ENCODE measurements around the gene TRIM69. TPM values are rescaled to one million over a fixed set of nuclear protein-coding genes. Genes with fewer than 3 reads are reported as not detected.
"Not testable (repeated sequence)": the region's sequence is repeated elsewhere in the genome, so short reads cannot be mapped to it uniquely, and the experiment has no call there.

TRIM69 gene
- total RNA-seq, 3 donors from 2014 or later = 45.4 to 58.2 (median 46.4) TPM

- Mint-ChIP-seq H3K36me3 (ENCODE audit: insufficient read depth) (peaks cover 50% of the 10 kb centered on the region), H3K4me3 (peak overlapping the region; percentile 99), H3K4me1 (ENCODE audit: low read depth) (peaks cover 45% of the 10 kb centered on the region), H3K9me3 (no peaks in the 10 kb centered on the region), H3K27me3 (ENCODE audit: low read depth) (no peaks in the 10 kb centered on the region)
- DNase-seq = peak; percentile 51
- peak; percentile 24 to 32 for ATAC-seq
These were observed 24.5 kb upstream of the TRIM69 start for GRCh38 chr15:44711743-44712345.

- Mint-ChIP-seq H3K4me3 (peak overlapping the region; percentile 99), H3K27me3 (ENCODE audit: low read depth) (no peaks in the 10 kb centered on the region), H3K9me3 (no peaks in the 10 kb centered on the region), H3K4me1 (ENCODE audit: low read depth) (peaks cover 48% of the 10 kb centered on the region), H3K36me3 (ENCODE audit: insufficient read depth) (peaks cover 54% of the 10 kb centered on the region)
- DNase-seq = peak; percentile 57
- ATAC-seq = peak; percentile 21 to 25
These were observed 23.9 kb upstream of the TRIM69 start for GRCh38 chr15:44712346-44713005.

GRCh38 chr15:44713006-44713966, 23.0 kb upstream of the TRIM69 start:
- no peaks in the 10 kb centered on the region for H3K9me3 Mint-ChIP-seq
- H3K36me3 Mint-ChIP-seq (ENCODE audit: insufficient read depth) = peaks cover 59% of the 10 kb centered on the region
- H3K4me1 Mint-ChIP-seq (ENCODE audit: low read depth) = peaks cover 55% of the 10 kb centered on the region
- no peak for ATAC-seq
- peak overlapping the region; percentile 99 for H3K4me3 Mint-ChIP-seq
- DNase-seq = no peak
- no peaks in the 10 kb centered on the region for H3K27me3 Mint-ChIP-seq (ENCODE audit: low read depth)

DNA sequence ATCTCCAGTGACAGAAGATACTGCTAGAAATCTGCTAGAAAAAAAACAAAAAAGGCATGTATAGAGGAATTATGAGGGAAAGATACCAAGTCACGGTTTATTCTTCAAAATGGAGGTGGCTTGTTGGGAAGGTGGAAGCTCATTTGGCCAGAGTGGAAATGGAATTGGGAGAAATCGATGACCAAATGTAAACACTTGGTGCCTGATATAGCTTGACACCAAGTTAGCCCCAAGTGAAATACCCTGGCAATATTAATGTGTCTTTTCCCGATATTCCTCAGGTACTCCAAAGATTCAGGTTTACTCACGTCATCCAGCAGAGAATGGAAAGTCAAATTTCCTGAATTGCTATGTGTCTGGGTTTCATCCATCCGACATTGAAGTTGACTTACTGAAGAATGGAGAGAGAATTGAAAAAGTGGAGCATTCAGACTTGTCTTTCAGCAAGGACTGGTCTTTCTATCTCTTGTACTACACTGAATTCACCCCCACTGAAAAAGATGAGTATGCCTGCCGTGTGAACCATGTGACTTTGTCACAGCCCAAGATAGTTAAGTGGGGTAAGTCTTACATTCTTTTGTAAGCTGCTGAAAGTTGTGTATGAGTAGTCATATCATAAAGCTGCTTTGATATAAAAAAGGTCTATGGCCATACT, 21.1 kb upstream of the TRIM69 start:
- DNase-seq = no peak
- peak; percentile 6 to 7 for ATAC-seq
- H3K27me3 Mint-ChIP-seq (ENCODE audit: low read depth) = no peaks in the 10 kb centered on the region
- H3K4me1 Mint-ChIP-seq (ENCODE audit: low read depth) = peaks cover 58% of the 10 kb centered on the region
- H3K36me3 Mint-ChIP-seq (ENCODE audit: insufficient read depth) = peaks cover 67% of the 10 kb centered on the region
- no peaks in the 10 kb centered on the region for H3K9me3 Mint-ChIP-seq
- H3K4me3 Mint-ChIP-seq = peak overlapping the region; percentile 99

- Mint-ChIP-seq H3K4me3 (peak overlapping the region; percentile 99), H3K27me3 (ENCODE audit: low read depth) (no peaks in the 10 kb centered on the region)
- no peak for DNase-seq
These were observed 20.5 kb upstream of the TRIM69 start for GRCh38 chr15:44715797-44716334.

GRCh38 chr15:44716983-44717602, 19.2 kb upstream of the TRIM69 start:
- Mint-ChIP-seq H3K36me3 (ENCODE audit: insufficient read depth) (peaks cover 65% of the 10 kb centered on the region), H3K4me3 (peak overlapping the region; percentile 99), H3K9me3 (no peaks in the 10 kb centered on the region), H3K27me3 (ENCODE audit: low read depth) (no peaks in the 10 kb centered on the region), H3K4me1 (ENCODE audit: low read depth) (peaks cover 72% of the 10 kb centered on the region)
- no peak for DNase-seq
- no peak for ATAC-seq

More at GRCh38 chr15:44715797-44716334, 20.5 kb upstream of the TRIM69 start:
- peaks cover 60% of the 10 kb centered on the region for H3K4me1 Mint-ChIP-seq (ENCODE audit: low read depth)
- peaks cover 69% of the 10 kb centered on the region for H3K36me3 Mint-ChIP-seq (ENCODE audit: insufficient read depth)
- ATAC-seq = no peak
- no peaks in the 10 kb centered on the region for H3K9me3 Mint-ChIP-seq

DNA sequence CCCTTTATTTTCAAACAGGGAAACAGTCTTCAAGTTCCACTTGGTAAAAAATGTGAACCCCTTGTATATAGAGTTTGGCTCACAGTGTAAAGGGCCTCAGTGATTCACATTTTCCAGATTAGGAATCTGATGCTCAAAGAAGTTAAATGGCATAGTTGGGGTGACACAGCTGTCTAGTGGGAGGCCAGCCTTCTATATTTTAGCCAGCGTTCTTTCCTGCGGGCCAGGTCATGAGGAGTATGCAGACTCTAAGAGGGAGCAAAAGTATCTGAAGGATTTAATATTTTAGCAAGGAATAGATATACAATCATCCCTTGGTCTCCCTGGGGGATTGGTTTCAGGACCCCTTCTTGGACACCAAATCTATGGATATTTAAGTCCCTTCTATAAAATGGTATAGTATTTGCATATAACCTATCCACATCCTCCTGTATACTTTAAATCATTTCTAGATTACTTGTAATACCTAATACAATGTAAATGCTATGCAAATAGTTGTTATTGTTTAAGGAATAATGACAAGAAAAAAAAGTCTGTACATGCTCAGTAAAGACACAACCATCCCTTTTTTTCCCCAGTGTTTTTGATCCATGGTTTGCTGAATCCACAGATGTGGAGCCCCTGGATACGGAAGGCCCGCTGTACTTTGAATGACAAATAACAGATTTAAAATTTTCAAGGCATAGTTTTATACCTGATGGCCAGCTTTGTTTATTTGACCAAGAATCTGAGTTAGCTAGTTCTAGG, 18.0 kb upstream of the TRIM69 start:
- Mint-ChIP-seq H3K27me3 (ENCODE audit: low read depth) (no peaks in the 10 kb centered on the region), H3K36me3 (ENCODE audit: insufficient read depth) (peaks cover 54% of the 10 kb centered on the region), H3K4me1 (ENCODE audit: low read depth) (peaks cover 77% of the 10 kb centered on the region), H3K9me3 (no peaks in the 10 kb centered on the region), H3K4me3 (peak overlapping the region; percentile 99)
- DNase-seq (no peak), ATAC-seq (no peak)

- Mint-ChIP-seq H3K4me3 (peak overlapping the region; percentile 75), H3K9me3 (no peaks in the 10 kb centered on the region), H3K27me3 (ENCODE audit: low read depth) (no peaks in the 10 kb centered on the region), H3K36me3 (ENCODE audit: insufficient read depth) (peaks cover 49% of the 10 kb centered on the region), H3K4me1 (ENCODE audit: low read depth) (peaks cover 82% of the 10 kb centered on the region)
- ATAC-seq = no peak
- DNase-seq = no peak
These were observed 17.4 kb upstream of the TRIM69 start for GRCh38 chr15:44718927-44719292.

- peak; percentile 71 to 77 for ATAC-seq
- H3K9me3 Mint-ChIP-seq = no peaks in the 10 kb centered on the region
- no peaks in the 10 kb centered on the region for H3K27me3 Mint-ChIP-seq (ENCODE audit: low read depth)
- peaks cover 46% of the 10 kb centered on the region for H3K36me3 Mint-ChIP-seq (ENCODE audit: insufficient read depth)
- H3K4me1 Mint-ChIP-seq (ENCODE audit: low read depth) = peaks cover 87% of the 10 kb centered on the region
- H3K4me3 Mint-ChIP-seq = peak overlapping the region; percentile 75
- DNase-seq = no peak
These were observed 16.9 kb upstream of the TRIM69 start for GRCh38 chr15:44719293-44719999.

DNA sequence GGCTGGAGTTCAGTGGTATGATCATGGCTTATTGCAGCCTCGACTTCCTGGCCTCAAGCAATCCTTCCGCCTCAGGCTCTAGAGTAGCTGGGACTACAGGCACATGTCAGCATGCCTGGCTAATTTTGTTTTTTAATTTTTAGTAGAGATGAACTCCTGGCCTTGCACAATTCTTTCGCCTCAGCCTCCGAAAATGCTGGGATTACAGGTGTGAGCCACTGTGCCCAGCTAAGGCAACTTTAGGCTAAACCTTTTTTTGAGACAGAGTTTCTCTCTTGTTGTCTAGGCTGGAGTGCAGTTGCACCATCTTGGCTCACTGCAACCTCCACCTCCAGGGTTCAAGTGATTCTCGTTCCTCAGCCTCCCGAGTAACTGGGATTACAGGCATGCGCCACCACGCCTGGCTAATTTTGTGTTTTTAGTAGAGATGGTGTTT, 16.3 kb upstream of the TRIM69 start:
- H3K27me3 Mint-ChIP-seq (ENCODE audit: low read depth); H3K9me3 Mint-ChIP-seq; DNase-seq; H3K4me3 Mint-ChIP-seq; ATAC-seq: not testable (repeated sequence)
- peaks cover 41% of the 10 kb centered on the region for H3K36me3 Mint-ChIP-seq (ENCODE audit: insufficient read depth)
- peaks cover 89% of the 10 kb centered on the region for H3K4me1 Mint-ChIP-seq (ENCODE audit: low read depth)

DNA sequence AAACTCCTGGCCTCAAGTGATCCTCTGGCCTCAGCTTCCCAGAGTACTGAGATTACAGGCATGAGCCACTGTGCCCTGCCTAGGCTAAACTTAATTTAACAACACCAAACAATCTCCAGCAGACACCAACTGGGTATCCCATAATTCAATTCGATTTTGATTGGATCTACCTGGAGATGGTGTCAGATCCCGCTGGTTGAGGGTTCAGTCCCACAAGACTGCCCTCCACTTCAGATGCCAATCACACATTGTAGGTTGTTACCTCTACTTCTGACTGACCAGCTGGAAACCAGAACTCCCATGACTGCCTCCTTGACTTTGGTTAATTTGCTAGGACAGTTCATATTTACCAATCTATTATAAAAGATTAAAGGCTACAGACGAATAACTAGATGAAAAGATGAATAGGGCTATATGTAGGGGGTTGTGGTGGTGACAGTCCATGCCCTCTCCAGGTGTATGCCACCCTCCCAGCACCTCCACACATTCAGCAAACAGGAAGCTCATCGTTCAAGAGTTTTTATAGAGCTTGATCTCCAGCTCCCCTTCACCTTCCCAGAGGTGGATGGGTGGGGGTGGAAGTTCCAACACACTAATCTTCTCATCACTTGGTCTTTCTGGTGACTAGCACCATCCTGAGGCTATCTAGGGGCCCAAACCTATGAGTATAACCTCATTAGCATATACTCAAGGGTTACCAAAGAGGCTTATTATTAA, 15.7 kb upstream of the TRIM69 start:
- H3K4me3 Mint-ChIP-seq = peak overlapping the region; percentile 5
- no peaks in the 10 kb centered on the region for H3K27me3 Mint-ChIP-seq (ENCODE audit: low read depth)
- H3K4me1 Mint-ChIP-seq (ENCODE audit: low read depth) = peaks cover 89% of the 10 kb centered on the region
- ATAC-seq (no peak), DNase-seq (no peak)
- peaks cover 35% of the 10 kb centered on the region for H3K36me3 Mint-ChIP-seq (ENCODE audit: insufficient read depth)
- no peaks in the 10 kb centered on the region for H3K9me3 Mint-ChIP-seq

DNA sequence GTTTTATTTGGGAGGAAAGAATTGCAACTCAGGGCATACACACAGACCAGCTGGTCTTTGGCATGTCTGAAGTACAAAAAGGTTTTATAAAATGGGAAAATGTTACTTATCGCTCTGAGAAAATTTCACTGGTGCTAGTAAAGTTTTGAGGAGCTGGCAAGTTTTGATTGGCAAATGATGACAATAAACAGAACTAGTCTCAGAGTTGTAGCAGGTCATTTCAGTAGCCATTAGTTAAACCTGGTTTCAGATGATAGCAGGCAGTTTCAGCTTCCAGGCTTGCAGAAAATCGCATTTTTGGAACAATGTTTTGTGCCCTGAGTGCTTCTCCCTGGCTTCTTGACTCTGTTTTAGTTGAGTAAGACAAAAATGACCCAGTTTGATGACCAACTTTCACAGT, 14.3 kb upstream of the TRIM69 start:
- no peak for DNase-seq
- H3K9me3 Mint-ChIP-seq = no peaks in the 10 kb centered on the region
- H3K36me3 Mint-ChIP-seq (ENCODE audit: insufficient read depth) = peaks cover 22% of the 10 kb centered on the region
- no peak overlapping the region for H3K4me3 Mint-ChIP-seq
- no peaks in the 10 kb centered on the region for H3K27me3 Mint-ChIP-seq (ENCODE audit: low read depth)
- peaks cover 88% of the 10 kb centered on the region for H3K4me1 Mint-ChIP-seq (ENCODE audit: low read depth)
- no peak for ATAC-seq

Data from activated T-cell treated with anti-CD3 and anti-CD28 coated beads, Interleukin-2, amount 50 U/mL, for 4 hours (primary cell).